H1 (cell line): ENCODE measurements around the gene SMOC2. TPM values are rescaled to one million over a fixed set of nuclear protein-coding genes. Genes with fewer than 3 reads are reported as not detected.

Source experiments
- CTCF ChIA-PET: fragments of 300-600 bp; sonication (Branson Sonifier 250); formaldehyde crosslinking; loops from one replicate; lab custom pipeline; 2021; ENCODE audit not compliant: partially characterized antibody; lab: Charles Lee
- POLR2A ChIA-PET: fragments of 300-600 bp; sonication (Branson Sonifier 250); formaldehyde crosslinking; loops from one replicate; lab custom pipeline; 2021; ENCODE audit warnings: inconsistent platforms; ENCODE audit not compliant: partially characterized antibody; lab: Charles Lee
- DNase-seq, 2 experiments: peaks; one replicate each; pipeline versions ENCODE4 v3.0.0 to v3.0.0-alpha.2; 2010 to 2022; ENCODE audit warnings: low spot score in 2 of 2, low read depth in 1 of 2, mixed read lengths in 1 of 2
- FAIRE-seq: peaks from 2 replicates; lab custom pipeline; 2011; peaks lifted over from hg19 to GRCh38; lab: Jason Lieb, UNC
- H2AFZ ChIP-seq: 2 replicates; pipeline ENCODE4 v1.8.1; 2012; ENCODE audit warnings: low read length, inconsistent platforms
- H2AK5ac ChIP-seq: 2 replicates; pipeline ENCODE4 v1.6.1; 2013; ENCODE audit warnings: low read depth, low read length
- H2BK120ac ChIP-seq: replicated peaks from 2 replicates; pipeline ENCODE3; 2013; ENCODE audit warnings: low read depth, low read length, inconsistent platforms
- H2BK12ac ChIP-seq: 2 replicates; pipeline ENCODE4 v1.6.1; 2013; ENCODE audit warnings: low read depth, low read length
- H2BK15ac ChIP-seq: 2 replicates; pipeline ENCODE4 v1.6.1; 2013; ENCODE audit warnings: low read length
- H2BK20ac ChIP-seq: 2 replicates; pipeline ENCODE4 v1.6.1; 2013; ENCODE audit warnings: low read length
- H2BK5ac ChIP-seq: 2 replicates; pipeline ENCODE4 v1.6.1; 2013; ENCODE audit warnings: low read depth, low read length
- H3K14ac ChIP-seq: 2 replicates; pipeline ENCODE4 v1.6.1; 2013; ENCODE audit warnings: inconsistent platforms; ENCODE audit not compliant: insufficient read length
- H3K18ac ChIP-seq: 2 replicates; pipeline ENCODE4 v1.6.1; 2013; ENCODE audit warnings: low read length; ENCODE audit errors: extremely low read depth
- H3K23ac ChIP-seq: 2 replicates; pipeline ENCODE4 v1.6.1; 2013; ENCODE audit warnings: inconsistent platforms; ENCODE audit not compliant: insufficient read length
- H3K23me2 ChIP-seq: 2 replicates; pipeline ENCODE4 v1.6.1; 2013; ENCODE audit warnings: low read depth, low read length
- H3K27ac ChIP-seq: 2 replicates; pipeline ENCODE4 v1.6.1; 2011; ENCODE audit warnings: low read depth, low read length, inconsistent platforms
- H3K27me3 ChIP-seq, 4 experiments: replicated peaks in 1 of 4; 1 replicate in 1 of 4; 2 replicates in 3 of 4; pipeline versions ENCODE4 v1.6.1 to v1.8.1; 2011 to 2013; ENCODE audit warnings: low read length in 3 of 4, mild to moderate bottlenecking in 3 of 4, inconsistent platforms in 2 of 4, mixed read lengths in 2 of 4, moderate library complexity in 1 of 4; ENCODE audit not compliant: control insufficient read depth in 3 of 4, insufficient read depth in 3 of 4; ENCODE audit errors: extremely low read depth in 1 of 4
- H3K36me3 ChIP-seq, 4 experiments: 2 replicates each; pipeline versions ENCODE4 v1.6.1 to v1.8.1; 2011 to 2013; ENCODE audit warnings: mild to moderate bottlenecking in 4 of 4, low read length in 3 of 4, moderate library complexity in 2 of 4, control low read depth in 1 of 4, inconsistent platforms in 1 of 4; ENCODE audit not compliant: insufficient read depth in 4 of 4, control insufficient read depth in 2 of 4
- H3K4ac ChIP-seq: replicated peaks from 2 replicates; pipeline ENCODE3; 2013; ENCODE audit warnings: low read length, low read depth, mixed read lengths, inconsistent platforms; ENCODE audit not compliant: insufficient read length
- H3K4me1 ChIP-seq, 4 experiments: replicated peaks in 1 of 4; 1 replicate in 1 of 4; 2 replicates in 3 of 4; pipeline versions ENCODE4 v1.6.1 to v1.8.1; 2011 to 2013; ENCODE audit warnings: low read length in 3 of 4, inconsistent platforms in 2 of 4, mixed read lengths in 1 of 4; ENCODE audit not compliant: insufficient read depth in 4 of 4, control insufficient read depth in 3 of 4
- H3K4me2 ChIP-seq, 2 experiments: 2 replicates each; pipeline versions ENCODE4 v1.6.1 to v1.8.1; 2011 to 2013; ENCODE audit warnings: low read depth in 2 of 2, low read length in 2 of 2, control low read depth in 1 of 2, inconsistent platforms in 1 of 2, mild to moderate bottlenecking in 1 of 2; ENCODE audit not compliant: insufficient read depth in 1 of 2
- H3K4me3 ChIP-seq, 4 experiments: fragments of 200-600, 300-600 bp in 1 of 4; sonication (generic), shearing (Covaris generic), sonication (Bioruptor Twin) in 1 of 4; 2 replicates each; pipeline versions ENCODE4 v1.5.1 to v1.8.1; 2011 to 2016; ENCODE audit warnings: low read length in 4 of 4, low read depth in 3 of 4, control low read depth in 2 of 4, inconsistent platforms in 2 of 4, mild to moderate bottlenecking in 2 of 4, mixed read lengths in 1 of 4, moderate library complexity in 1 of 4; ENCODE audit not compliant: insufficient read depth in 2 of 4; ENCODE audit errors: extremely low read depth in 1 of 4
- H3K56ac ChIP-seq: replicated peaks from 2 replicates; pipeline ENCODE3; 2013; ENCODE audit warnings: low read depth, mild to moderate bottlenecking, mixed read lengths, low read length, inconsistent platforms; ENCODE audit not compliant: insufficient read length
- H3K79me1 ChIP-seq: 2 replicates; pipeline ENCODE4 v1.6.1; 2013; ENCODE audit warnings: low read depth, low read length, control low read depth
- H3K79me2 ChIP-seq, 2 experiments: 2 replicates each; pipeline versions ENCODE4 v1.6.1 to v1.8.1; 2012 to 2013; ENCODE audit warnings: low read length in 2 of 2, mild to moderate bottlenecking in 2 of 2, inconsistent platforms in 1 of 2; ENCODE audit not compliant: insufficient read depth in 2 of 2, control insufficient read depth in 1 of 2
- H3K9ac ChIP-seq, 4 experiments: replicated peaks in 1 of 4; 1 replicate in 1 of 4; 2 replicates in 3 of 4; pipeline versions ENCODE4 v1.6.1 to v1.8.1; 2011 to 2013; ENCODE audit warnings: low read depth in 3 of 4, low read length in 3 of 4, control low read depth in 2 of 4, mild to moderate bottlenecking in 2 of 4, moderate library complexity in 2 of 4, inconsistent platforms in 1 of 4; ENCODE audit errors: extremely low read depth in 1 of 4
- H3K9me3 ChIP-seq, 2 experiments: 2 replicates each; pipeline versions ENCODE4 v1.6.1 to v1.8.1; 2012 to 2013; ENCODE audit warnings: mild to moderate bottlenecking in 2 of 2, moderate library complexity in 2 of 2, control low read depth in 1 of 2, inconsistent platforms in 1 of 2, low read depth in 1 of 2, low read length in 1 of 2, mixed read lengths in 1 of 2; ENCODE audit not compliant: insufficient read depth in 2 of 2
- H4K20me1 ChIP-seq, 2 experiments: replicated peaks in 1 of 2; 2 replicates each; pipeline versions ENCODE3 to v1.8.1; 2011 to 2013; ENCODE audit warnings: inconsistent platforms in 2 of 2, low read length in 2 of 2, mild to moderate bottlenecking in 1 of 2; ENCODE audit not compliant: insufficient read depth in 2 of 2, control insufficient read depth in 1 of 2
- H4K5ac ChIP-seq: 2 replicates; pipeline ENCODE4 v1.6.1; 2013; ENCODE audit warnings: low read length, low read depth, mixed read lengths, inconsistent platforms; ENCODE audit not compliant: insufficient read length
- H4K8ac ChIP-seq: 2 replicates; pipeline ENCODE4 v1.8.0; 2013; ENCODE audit warnings: mild to moderate bottlenecking, moderate library complexity, low read length, inconsistent platforms; ENCODE audit not compliant: insufficient read depth; ENCODE audit errors: extremely low read depth
- H4K91ac ChIP-seq: replicated peaks from 2 replicates; pipeline ENCODE3; 2013; ENCODE audit warnings: low read length, mixed read lengths, inconsistent platforms; ENCODE audit not compliant: insufficient read length
- HDAC6 ChIP-seq: IDR thresholded peaks from one replicate; pipeline ENCODE4 v1.7.1; 2012; ENCODE audit warnings: low read depth, mild to moderate bottlenecking, inconsistent platforms, low read length, moderate library complexity
- NANOG ChIP-seq: IDR thresholded peaks from 2 replicates; pipeline ENCODE4 v1.6.1; 2011; ENCODE audit warnings: low read length, low read depth, mild to moderate bottlenecking, inconsistent platforms; ENCODE audit not compliant: insufficient read depth, poor library complexity, severe bottlenecking
- POLR2AphosphoS5 ChIP-seq: IDR thresholded peaks from 2 replicates; pipeline ENCODE4 v1.6.1; 2011; ENCODE audit warnings: low read depth, low read length
- RBBP5 ChIP-seq: IDR thresholded peaks from 2 replicates; pipeline ENCODE4 v1.7.1; 2012; ENCODE audit warnings: low read depth, mild to moderate bottlenecking, inconsistent platforms, low read length, moderate library complexity, borderline replicate concordance
- TCF12 ChIP-seq: IDR thresholded peaks from 2 replicates; pipeline ENCODE4 v1.6.1; 2011; ENCODE audit warnings: low read depth, mild to moderate bottlenecking, low read length
- WGBS, 2 experiments: shearing (Covaris generic) in 1 of 2; methylation state at CpG; one replicate each; pipeline versions ENCODE4 v1.1.6 to v1.1.7; 2013 to 2015; ENCODE audit warnings: low lambda C conversion rate in 2 of 2, mixed read lengths in 2 of 2, inconsistent platforms in 1 of 2, low coverage in 1 of 2, missing lambda C conversion rate in 1 of 2; ENCODE audit not compliant: insufficient replicate concordance in 2 of 2, insufficient coverage in 1 of 2, insufficient read length in 1 of 2; ENCODE audit errors: extremely low coverage in 1 of 2, missing lambda C conversion rate in 1 of 2; 5-methylcytosine and 5-hydroxymethylcytosine counted together
- polyA plus RNA-seq, 7 experiments: library from polyadenylated mRNA; depleted of rRNA in 3 of 7; stranded (reverse) in 5 of 7; unstranded in 2 of 7; fragments of >200 nt in 5 of 7; fragments of 200-250 nt in 2 of 7; gene quantifications; 1 replicate in 5 of 7; 2 replicates in 1 of 7; 4 replicates in 1 of 7; pipeline versions ENCODE4 v1.2.1 to v1.2.3, GENCODE V29; 2011 to 2013; ENCODE audit warnings: missing spikeins in 2 of 7, mixed read lengths in 2 of 7
- total RNA-seq: library from RNA; stranded (reverse); fragmentation: NEBNext Ultra II Directional; extraction: Animal tissue kit (Norgen Biotek cat#: 25700); gene quantifications from 2 replicates; pipeline ENCODE4 v1.2.1, GENCODE V29; 2021
- TF ChIP-seq, protein P1 (sequence below): IDR thresholded peaks from 2 replicates; pipeline ENCODE4 v1.6.1; 2011; ENCODE audit warnings: low read length, improper control_type of control experiment
- TF ChIP-seq, protein P2 (sequence below), 3 experiments: IDR thresholded peaks; 1 replicate in 2 of 3; 2 replicates in 1 of 3; pipeline versions ENCODE4 v1.5.1 to v1.6.1; 2011; ENCODE audit warnings: low read length in 3 of 3, mild to moderate bottlenecking in 3 of 3, inconsistent platforms in 2 of 3, low read depth in 1 of 3, moderate library complexity in 1 of 3; ENCODE audit not compliant: insufficient read depth in 1 of 3; ENCODE audit errors: control extremely low read depth in 1 of 3
- TF ChIP-seq, protein P3 (sequence below): IDR thresholded peaks from 2 replicates; pipeline ENCODE4 v1.6.1; 2012; ENCODE audit warnings: inconsistent platforms

Gene SMOC2
- total and polyA plus RNA-seq, 2 of the 8 experiments (the other 6 are each of a cell fraction or from before 2014, with no cell fraction given), result 7.7 to 8.5 TPM

DNA sequence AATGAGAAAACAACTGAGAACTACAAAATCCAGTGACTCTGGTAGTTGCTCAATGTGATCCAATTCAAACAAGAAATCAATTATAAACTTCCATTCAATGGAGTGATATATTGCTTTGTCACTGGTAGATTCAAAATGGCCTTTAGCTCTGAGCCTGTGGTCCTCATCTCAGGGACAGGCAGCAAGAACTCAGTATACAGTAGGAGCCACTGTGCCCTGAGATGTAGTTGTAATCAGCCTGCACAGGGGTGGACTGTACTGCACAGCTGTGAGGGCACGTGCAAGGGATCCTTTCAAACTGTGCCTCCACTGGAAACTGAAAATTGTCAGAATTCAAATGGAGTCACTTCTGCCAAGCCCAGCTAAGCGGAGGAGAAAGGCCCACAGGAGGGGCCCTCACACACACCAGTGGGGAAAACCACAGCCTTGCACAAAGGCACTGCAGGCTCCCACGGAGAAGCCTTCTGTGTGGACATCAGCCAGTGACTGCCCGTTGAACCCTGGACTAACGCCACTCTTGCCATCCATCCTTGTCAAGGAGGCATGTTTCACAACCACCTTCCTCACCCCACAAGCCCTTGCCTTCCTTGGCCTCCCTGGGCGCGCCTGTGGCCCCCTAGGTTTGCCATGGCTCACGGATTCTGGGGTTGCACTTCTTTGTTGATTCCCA, 186.7 kb downstream of the SMOC2 start:
- Histone ChIP-seq H3K18ac (no peak overlapping the region), H3K9ac (no peak overlapping the region), H2AFZ (no peak overlapping the region), H2BK120ac (no peak overlapping the region), H2BK5ac (no peak overlapping the region), H2AK5ac (no peak overlapping the region), H3K4ac (no peak overlapping the region), H3K27ac (no peak overlapping the region), H2BK15ac (no peak overlapping the region), H4K5ac (no peak overlapping the region), H3K23ac (no peak overlapping the region), H3K56ac (no peak overlapping the region), H4K8ac (no peak overlapping the region), H3K4me2 (no peak overlapping the region), H3K4me1 (peaks cover 0 to 4% (median 0%) of the 10 kb centered on the region in 4 experiments; a peak in 4 of 7 replicates), H4K91ac (no peak overlapping the region), H3K4me3 (no peak overlapping the region), H3K27me3 (no peaks in the 10 kb centered on the region), H2BK20ac (no peak overlapping the region), H3K79me1 (no peaks in the 10 kb centered on the region), H3K79me2 (no peaks in the 10 kb centered on the region), H3K36me3 (no peaks in the 10 kb centered on the region), H3K23me2 (peaks cover 4% of the 10 kb centered on the region), H3K9me3 (no peaks in the 10 kb centered on the region), H3K14ac (no peak overlapping the region), H4K20me1 (peaks cover 0 to 4% of the 10 kb centered on the region in 2 experiments), H2BK12ac (no peak overlapping the region)
- 95% methylated on average over 8 of the region's 8 CpGs; no CpG with 5 or more reads in 1 of the 2 experiments for WGBS, 2 experiments
- ChIA-PET CTCF (interaction anchor here (1.0 to 2.2 kb wide), 6 partner anchors 11 to 86 kb away, joined by 3 to 6 read pairs (median 4); no protein-coding TSS in a partner anchor), POLR2A (no interaction called here)
- FAIRE-seq, result no peak
- no peak for DNase-seq
- TF ChIP-seq, protein P1, sequence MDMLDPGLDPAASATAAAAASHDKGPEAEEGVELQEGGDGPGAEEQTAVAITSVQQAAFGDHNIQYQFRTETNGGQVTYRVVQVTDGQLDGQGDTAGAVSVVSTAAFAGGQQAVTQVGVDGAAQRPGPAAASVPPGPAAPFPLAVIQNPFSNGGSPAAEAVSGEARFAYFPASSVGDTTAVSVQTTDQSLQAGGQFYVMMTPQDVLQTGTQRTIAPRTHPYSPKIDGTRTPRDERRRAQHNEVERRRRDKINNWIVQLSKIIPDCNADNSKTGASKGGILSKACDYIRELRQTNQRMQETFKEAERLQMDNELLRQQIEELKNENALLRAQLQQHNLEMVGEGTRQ, result no peak
- TF ChIP-seq, protein P2, sequence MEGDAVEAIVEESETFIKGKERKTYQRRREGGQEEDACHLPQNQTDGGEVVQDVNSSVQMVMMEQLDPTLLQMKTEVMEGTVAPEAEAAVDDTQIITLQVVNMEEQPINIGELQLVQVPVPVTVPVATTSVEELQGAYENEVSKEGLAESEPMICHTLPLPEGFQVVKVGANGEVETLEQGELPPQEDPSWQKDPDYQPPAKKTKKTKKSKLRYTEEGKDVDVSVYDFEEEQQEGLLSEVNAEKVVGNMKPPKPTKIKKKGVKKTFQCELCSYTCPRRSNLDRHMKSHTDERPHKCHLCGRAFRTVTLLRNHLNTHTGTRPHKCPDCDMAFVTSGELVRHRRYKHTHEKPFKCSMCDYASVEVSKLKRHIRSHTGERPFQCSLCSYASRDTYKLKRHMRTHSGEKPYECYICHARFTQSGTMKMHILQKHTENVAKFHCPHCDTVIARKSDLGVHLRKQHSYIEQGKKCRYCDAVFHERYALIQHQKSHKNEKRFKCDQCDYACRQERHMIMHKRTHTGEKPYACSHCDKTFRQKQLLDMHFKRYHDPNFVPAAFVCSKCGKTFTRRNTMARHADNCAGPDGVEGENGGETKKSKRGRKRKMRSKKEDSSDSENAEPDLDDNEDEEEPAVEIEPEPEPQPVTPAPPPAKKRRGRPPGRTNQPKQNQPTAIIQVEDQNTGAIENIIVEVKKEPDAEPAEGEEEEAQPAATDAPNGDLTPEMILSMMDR (IDR thresholded peaks at IDR 0.05; ENCODE audit: control extremely low read depth in 1 of 3, insufficient read depth in 1 of 3, low read depth in 1 of 3, low read length in 3 of 3), result no peak
- TF ChIP-seq, protein P3, sequence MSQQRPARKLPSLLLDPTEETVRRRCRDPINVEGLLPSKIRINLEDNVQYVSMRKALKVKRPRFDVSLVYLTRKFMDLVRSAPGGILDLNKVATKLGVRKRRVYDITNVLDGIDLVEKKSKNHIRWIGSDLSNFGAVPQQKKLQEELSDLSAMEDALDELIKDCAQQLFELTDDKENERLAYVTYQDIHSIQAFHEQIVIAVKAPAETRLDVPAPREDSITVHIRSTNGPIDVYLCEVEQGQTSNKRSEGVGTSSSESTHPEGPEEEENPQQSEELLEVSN, result no peak
- no peak for TF ChIP-seq HDAC6
- TF ChIP-seq TCF12, result no peak
- TF ChIP-seq RBBP5, result no peak
- TF ChIP-seq NANOG, result no peak
- TF ChIP-seq POLR2AphosphoS5, result no peak
